HL-60 (cell line): ENCODE results near the gene RABGAP1L.

Source experiments
- POLR2AphosphoS5 ChIP-seq: IDR thresholded peaks from 2 replicates; pipeline ENCODE4 v1.6.1; 2012; ENCODE audit warnings: low read depth
- REST ChIP-seq: IDR thresholded peaks from 2 replicates; pipeline ENCODE4 v1.6.1; 2012; ENCODE audit warnings: low read depth; ENCODE audit not compliant: insufficient replicate concordance
- TF ChIP-seq, protein P1 (sequence below): IDR thresholded peaks from one replicate; pipeline ENCODE4 v1.5.1; 2011; ENCODE audit warnings: low read length, control low read depth, inconsistent platforms; ENCODE audit not compliant: insufficient read depth

DNA sequence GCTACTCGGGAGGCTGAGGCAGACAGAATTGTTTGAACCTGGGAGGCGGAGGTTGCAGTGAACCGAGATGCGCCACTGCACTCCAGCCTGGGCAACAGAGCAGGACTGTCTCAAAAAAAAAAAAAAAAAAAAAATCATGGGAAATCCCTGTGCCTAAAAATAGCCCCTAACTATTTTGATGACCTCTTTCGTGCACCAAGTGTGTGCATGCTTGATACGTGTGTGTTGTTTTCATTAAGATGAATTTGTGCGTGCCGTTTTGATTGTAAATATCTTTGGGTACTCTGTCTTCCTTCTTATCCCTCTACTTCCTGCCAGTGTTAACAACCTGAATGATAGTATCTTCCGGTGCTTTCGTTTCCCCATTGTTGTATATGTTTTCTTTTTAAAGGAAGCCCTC lies 850.2 kb downstream of the RABGAP1L start:
- no peak for TF ChIP-seq REST
- TF ChIP-seq, protein P1, sequence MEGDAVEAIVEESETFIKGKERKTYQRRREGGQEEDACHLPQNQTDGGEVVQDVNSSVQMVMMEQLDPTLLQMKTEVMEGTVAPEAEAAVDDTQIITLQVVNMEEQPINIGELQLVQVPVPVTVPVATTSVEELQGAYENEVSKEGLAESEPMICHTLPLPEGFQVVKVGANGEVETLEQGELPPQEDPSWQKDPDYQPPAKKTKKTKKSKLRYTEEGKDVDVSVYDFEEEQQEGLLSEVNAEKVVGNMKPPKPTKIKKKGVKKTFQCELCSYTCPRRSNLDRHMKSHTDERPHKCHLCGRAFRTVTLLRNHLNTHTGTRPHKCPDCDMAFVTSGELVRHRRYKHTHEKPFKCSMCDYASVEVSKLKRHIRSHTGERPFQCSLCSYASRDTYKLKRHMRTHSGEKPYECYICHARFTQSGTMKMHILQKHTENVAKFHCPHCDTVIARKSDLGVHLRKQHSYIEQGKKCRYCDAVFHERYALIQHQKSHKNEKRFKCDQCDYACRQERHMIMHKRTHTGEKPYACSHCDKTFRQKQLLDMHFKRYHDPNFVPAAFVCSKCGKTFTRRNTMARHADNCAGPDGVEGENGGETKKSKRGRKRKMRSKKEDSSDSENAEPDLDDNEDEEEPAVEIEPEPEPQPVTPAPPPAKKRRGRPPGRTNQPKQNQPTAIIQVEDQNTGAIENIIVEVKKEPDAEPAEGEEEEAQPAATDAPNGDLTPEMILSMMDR, result no peak
- no peak for TF ChIP-seq POLR2AphosphoS5
